ENCODE measurements around the gene PTP4A2. TPM values are rescaled to one million over a fixed set of nuclear protein-coding genes. Genes with fewer than 3 reads are reported as not detected.
A peak's percentile ranks its signal among the peaks of the same experiment; 100 is the strongest.

The PTP4A2 gene
- total and polyA plus RNA-seq, 2 experiments from 2014 or later = 300 to 354 TPM

- Histone ChIP-seq H4K20me1 (ENCODE audit: insufficient read depth, poor library complexity, severe bottlenecking) (no peaks in the 10 kb centered on the region), H3K36me3 (replicated peaks; ENCODE audit: insufficient read depth, low read depth) (no peaks in the 10 kb centered on the region), H3K4me3 (no peak overlapping the region), H3K4me2 (peak overlapping the region; percentile 44), H3K79me2 (no peaks in the 10 kb centered on the region), H3K4me1 (ENCODE audit: insufficient read depth) (peaks cover 25% of the 10 kb centered on the region), H2AFZ (no peak overlapping the region), H3K27ac (peak overlapping the region; percentile 94), H3K9me3 (ENCODE audit: low read depth) (no peaks in the 10 kb centered on the region), H3K27me3 (no peaks in the 10 kb centered on the region), H3K9me2 (replicated peaks; ENCODE audit: insufficient read depth) (no peaks in the 10 kb centered on the region)
- TF ChIP-seq EZH2phosphoT487 (IDR thresholded peaks at IDR 0.05; ENCODE audit: low read depth, severe bottlenecking, unreplicated experiment) (no peak), EZH2 (IDR thresholded peaks at IDR 0.05; ENCODE audit: borderline replicate concordance) (no peak), CTCF (IDR thresholded peaks at IDR 0.05; ENCODE audit: poor library complexity) (no peak)
- 27% methylated on average over 6 of the region's 6 CpGs for WGBS (ENCODE audit: low lambda C conversion rate, missing lambda C conversion rate)
- DNase-seq (ENCODE audit: low spot score) = peak; percentile 87
Measured at GRCh38 chr1:31954607-31955283, 16.6 kb upstream of the PTP4A2 start.

GRCh38 chr1:31952825-31953220, 14.7 kb upstream of the PTP4A2 start:
- no peak for DNase-seq (ENCODE audit: low spot score)
- Histone ChIP-seq H3K27ac (no peak overlapping the region), H3K36me3 (replicated peaks; ENCODE audit: insufficient read depth, low read depth) (no peaks in the 10 kb centered on the region), H3K9me3 (ENCODE audit: low read depth) (no peaks in the 10 kb centered on the region), H3K79me2 (no peaks in the 10 kb centered on the region), H3K4me3 (no peak overlapping the region), H4K20me1 (ENCODE audit: insufficient read depth, poor library complexity, severe bottlenecking) (no peaks in the 10 kb centered on the region), H2AFZ (no peak overlapping the region), H3K9me2 (replicated peaks; ENCODE audit: insufficient read depth) (no peaks in the 10 kb centered on the region), H3K4me1 (ENCODE audit: insufficient read depth) (peaks cover 25% of the 10 kb centered on the region), H3K4me2 (no peak overlapping the region), H3K27me3 (no peaks in the 10 kb centered on the region)
- 84% methylated on average over 2 of the region's 2 CpGs for WGBS (ENCODE audit: low lambda C conversion rate, missing lambda C conversion rate)
- TF ChIP-seq CTCF (IDR thresholded peaks at IDR 0.05; ENCODE audit: poor library complexity) (no peak), EZH2phosphoT487 (IDR thresholded peaks at IDR 0.05; ENCODE audit: low read depth, severe bottlenecking, unreplicated experiment) (no peak), EZH2 (IDR thresholded peaks at IDR 0.05; ENCODE audit: borderline replicate concordance) (no peak)

DNA sequence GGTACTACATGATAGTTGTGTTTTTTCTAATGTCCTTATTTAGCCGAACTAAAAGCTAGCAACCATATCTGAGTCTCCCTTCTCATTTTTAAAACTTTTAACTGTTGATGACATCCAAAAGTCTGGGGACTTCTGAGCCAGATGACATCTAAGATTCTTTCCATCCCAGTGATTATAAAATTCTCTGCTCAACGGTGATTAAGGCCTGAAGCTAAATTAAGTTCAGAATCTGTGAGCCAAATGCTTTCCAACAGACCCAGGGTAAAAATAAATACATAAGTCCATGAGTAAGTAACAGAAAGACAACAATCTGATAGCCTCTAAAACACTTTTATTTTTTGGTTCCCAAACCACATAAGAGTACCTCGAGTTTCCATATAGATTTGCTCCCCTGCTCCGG, 13.1 kb upstream of the PTP4A2 start:
- H2AFZ ChIP-seq = no peak overlapping the region
- no peaks in the 10 kb centered on the region for H3K36me3 ChIP-seq (replicated peaks; ENCODE audit: insufficient read depth, low read depth)
- peak overlapping the region; percentile 0 for H3K27ac ChIP-seq
- peaks cover 18% of the 10 kb centered on the region for H3K4me1 ChIP-seq (ENCODE audit: insufficient read depth)
- H3K4me2 ChIP-seq = no peak overlapping the region
- TF ChIP-seq EZH2phosphoT487 (IDR thresholded peaks at IDR 0.05; ENCODE audit: low read depth, severe bottlenecking, unreplicated experiment) (no peak), EZH2 (IDR thresholded peaks at IDR 0.05; ENCODE audit: borderline replicate concordance) (no peak), CTCF (IDR thresholded peaks at IDR 0.05; ENCODE audit: poor library complexity) (no peak)
- no peaks in the 10 kb centered on the region for H3K9me3 ChIP-seq (ENCODE audit: low read depth)
- H3K9me2 ChIP-seq (replicated peaks; ENCODE audit: insufficient read depth) = no peaks in the 10 kb centered on the region
- DNase-seq (ENCODE audit: low spot score) = no peak
- no peaks in the 10 kb centered on the region for H3K27me3 ChIP-seq
- no peaks in the 10 kb centered on the region for H4K20me1 ChIP-seq (ENCODE audit: insufficient read depth, poor library complexity, severe bottlenecking)
- WGBS (ENCODE audit: low lambda C conversion rate, missing lambda C conversion rate) = 79% methylated on average over 4 of the region's 4 CpGs
- H3K4me3 ChIP-seq = no peak overlapping the region
- H3K79me2 ChIP-seq = no peaks in the 10 kb centered on the region
